ENCODE data around the gene HS3ST6.

The HS3ST6 gene

DNA sequence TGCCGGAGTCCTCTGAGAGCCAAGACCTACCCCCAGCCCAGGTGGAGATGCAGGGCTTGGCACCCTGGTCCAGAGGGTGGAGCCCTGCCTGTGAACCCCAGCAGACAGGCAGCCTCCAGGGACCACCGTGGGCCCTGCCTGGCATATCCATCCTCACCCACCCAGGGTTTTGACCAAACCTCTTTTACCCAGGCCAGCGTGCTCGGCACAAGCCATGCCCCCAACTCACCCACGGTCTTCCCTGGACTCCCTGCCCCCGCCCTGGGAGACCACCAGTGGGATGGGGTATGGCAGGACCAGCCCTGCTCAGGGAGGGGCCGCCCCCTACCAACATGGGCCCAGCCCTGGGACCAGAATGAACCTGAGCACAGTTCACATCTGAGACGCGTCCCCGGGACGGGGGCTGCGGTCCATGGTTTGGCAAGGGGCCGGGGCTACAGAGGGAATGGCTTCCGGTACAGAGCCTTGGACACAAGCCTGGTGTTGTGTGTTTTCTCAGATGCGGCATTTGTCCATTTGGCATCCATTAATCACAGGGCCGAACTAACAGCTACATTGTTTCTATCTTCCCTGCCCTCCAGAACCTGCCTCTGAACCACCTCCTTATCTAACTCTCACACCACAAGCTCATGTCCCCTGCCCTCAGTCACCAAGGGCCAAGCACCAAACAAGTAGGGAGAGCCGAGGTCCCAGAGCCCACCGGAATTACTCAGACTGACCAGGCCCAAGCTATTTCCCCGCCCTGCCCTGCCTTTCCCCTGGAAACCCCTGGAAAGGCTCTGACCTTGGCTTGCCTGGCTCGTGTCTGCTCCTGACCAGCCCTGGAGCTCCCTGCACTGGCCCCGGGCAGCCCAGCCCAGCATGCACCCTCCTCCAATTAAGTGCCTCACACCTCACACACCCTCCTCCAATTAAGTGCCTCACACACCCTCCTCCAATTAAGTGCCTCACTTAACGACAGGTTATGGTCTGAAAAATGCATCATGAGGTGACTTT is 14.1 kb downstream of the HS3ST6 start:
- DNase-seq (ENCODE audit: low read depth in 1 of 2, low spot score in 1 of 2): no peak
- H3K27me3 ChIP-seq (ENCODE audit: insufficient read depth, poor library complexity, severe bottlenecking): peaks cover 31% of the 10 kb centered on the region
- TF ChIP-seq POLR2AphosphoS5 (IDR thresholded peaks at IDR 0.05; ENCODE audit: low read depth) (no peak), SPI1 (IDR thresholded peaks at IDR 0.05; ENCODE audit: borderline replicate concordance, low read depth) (no peak)
- no peak overlapping the region for H3K4me3 ChIP-seq (replicated peaks; ENCODE audit: insufficient read depth, low read length)
- no peak overlapping the region for H3K27ac ChIP-seq (replicated peaks)

- TF ChIP-seq SPI1 (IDR thresholded peaks at IDR 0.05; ENCODE audit: borderline replicate concordance, low read depth): no peak
- TF ChIP-seq CTCF (IDR thresholded peaks at IDR 0.05; ENCODE audit: insufficient read depth, low read length): no peak
- no peak for TF ChIP-seq GABPA (IDR thresholded peaks at IDR 0.05; ENCODE audit: low read depth)
- no peak for TF ChIP-seq POLR2AphosphoS5 (IDR thresholded peaks at IDR 0.05; ENCODE audit: low read depth)
- TF ChIP-seq REST (IDR thresholded peaks at IDR 0.05; ENCODE audit: insufficient replicate concordance, low read depth): no peak
- Histone ChIP-seq H3K4me3 (replicated peaks; ENCODE audit: insufficient read depth, low read length) (no peak overlapping the region), H3K27ac (replicated peaks) (no peak overlapping the region), H3K27me3 (ENCODE audit: insufficient read depth, poor library complexity, severe bottlenecking) (peaks cover 21% of the 10 kb centered on the region)
- no peak for DNase-seq (ENCODE audit: low read depth in 1 of 2, low spot score in 1 of 2)
These were observed 15.0 kb downstream of the HS3ST6 start for GRCh38 chr16:1903220-1903574.

DNA sequence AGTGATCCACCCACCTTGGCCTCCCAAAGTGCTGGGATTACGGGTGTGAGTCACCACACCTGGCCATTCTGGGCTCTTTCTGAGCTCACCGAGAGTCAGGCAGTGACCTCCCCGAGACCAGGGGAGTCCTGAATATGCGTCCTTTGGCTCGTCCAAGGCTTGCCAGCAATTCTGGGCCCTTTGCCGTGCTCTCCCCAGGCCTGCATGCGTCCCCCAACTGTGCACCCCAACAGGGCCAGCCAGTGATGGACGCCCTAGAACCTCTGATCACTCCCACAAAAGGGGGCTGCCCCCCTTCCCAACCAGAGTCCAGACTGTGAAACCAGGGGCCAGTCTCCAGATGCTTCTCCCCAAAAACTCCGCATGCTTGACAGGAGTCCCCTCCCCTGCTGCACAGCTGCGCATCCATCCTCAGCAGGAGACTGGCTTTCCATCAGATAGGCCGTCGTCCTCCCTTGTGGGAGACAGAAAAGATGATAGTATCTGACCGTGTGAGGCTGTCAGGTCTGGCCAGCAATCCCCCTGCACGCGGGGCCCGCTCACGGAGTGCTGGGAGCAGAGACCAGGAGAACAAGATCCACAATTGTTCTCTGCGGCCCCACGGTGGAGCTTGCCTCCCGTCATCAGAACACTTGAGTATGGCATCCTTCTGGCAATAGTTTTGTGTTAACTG is 15.5 kb downstream of the HS3ST6 start:
- no peak overlapping the region for H3K4me3 ChIP-seq (replicated peaks; ENCODE audit: insufficient read depth, low read length)
- DNase-seq (ENCODE audit: low read depth in 1 of 2, low spot score in 1 of 2): no peak
- TF ChIP-seq REST (IDR thresholded peaks at IDR 0.05; ENCODE audit: insufficient replicate concordance, low read depth): no peak
- no peak for TF ChIP-seq GABPA (IDR thresholded peaks at IDR 0.05; ENCODE audit: low read depth)
- no peak for TF ChIP-seq POLR2AphosphoS5 (IDR thresholded peaks at IDR 0.05; ENCODE audit: low read depth)
- no peak for TF ChIP-seq CTCF (IDR thresholded peaks at IDR 0.05; ENCODE audit: insufficient read depth, low read length)
- TF ChIP-seq SPI1 (IDR thresholded peaks at IDR 0.05; ENCODE audit: borderline replicate concordance, low read depth): no peak
- H3K27me3 ChIP-seq (ENCODE audit: insufficient read depth, poor library complexity, severe bottlenecking): peaks cover 17% of the 10 kb centered on the region
- no peak overlapping the region for H3K27ac ChIP-seq (replicated peaks)

GRCh38 chr16:1900452-1900774 is 17.8 kb downstream of the HS3ST6 start:
- Histone ChIP-seq H3K4me3 (replicated peaks; ENCODE audit: insufficient read depth, low read length) (no peak overlapping the region), H3K27ac (replicated peaks) (no peak overlapping the region), H3K27me3 (ENCODE audit: insufficient read depth, poor library complexity, severe bottlenecking) (no peaks in the 10 kb centered on the region)
- TF ChIP-seq REST (IDR thresholded peaks at IDR 0.05; ENCODE audit: insufficient replicate concordance, low read depth) (no peak), POLR2AphosphoS5 (IDR thresholded peaks at IDR 0.05; ENCODE audit: low read depth) (no peak), CTCF (IDR thresholded peaks at IDR 0.05; ENCODE audit: insufficient read depth, low read length) (no peak)
- DNase-seq (ENCODE audit: low read depth in 1 of 2, low spot score in 1 of 2): no peak

Data from HL-60 (cell line).